GM06990 (cell line): ENCODE measurements around the gene STRAP.
"Not testable (repeated sequence)": the region's sequence is repeated elsewhere in the genome, so short reads cannot be mapped to it uniquely, and the experiment has no call there.

Experiments
- DNase-seq: peaks from one replicate; pipeline ENCODE4 v3.0.0-alpha.2; 2011; ENCODE audit not compliant: insufficient read length; ENCODE audit errors: extremely low read depth
- H3K27me3 ChIP-seq: replicated peaks from 2 replicates; pipeline ENCODE4 v1.6.0; 2011; ENCODE audit warnings: low read length; ENCODE audit not compliant: control insufficient read depth, insufficient read depth
- H3K36me3 ChIP-seq: 2 replicates; pipeline ENCODE4 v1.5.1; 2011; ENCODE audit warnings: low read length; ENCODE audit not compliant: control insufficient read depth, insufficient read depth
- H3K4me3 ChIP-seq: replicated peaks from 2 replicates; pipeline ENCODE4 v1.5.1; 2011; ENCODE audit warnings: low read depth, mild to moderate bottlenecking, control low read depth, low read length
- CTCF ChIP-seq: IDR thresholded peaks from 2 replicates; pipeline ENCODE4 v1.5.1; 2011; ENCODE audit warnings: low read length, control low read depth, mild to moderate bottlenecking, inconsistent platforms; ENCODE audit not compliant: insufficient read depth, poor library complexity, severe bottlenecking

The STRAP gene

GRCh38 chr12:15873556-15873955 is 8.6 kb upstream of the STRAP start:
- no peak for TF ChIP-seq CTCF
- Histone ChIP-seq H3K36me3 (no peaks in the 10 kb centered on the region), H3K27me3 (no peaks in the 10 kb centered on the region), H3K4me3 (no peak overlapping the region)
- DNase-seq = no peak

DNA sequence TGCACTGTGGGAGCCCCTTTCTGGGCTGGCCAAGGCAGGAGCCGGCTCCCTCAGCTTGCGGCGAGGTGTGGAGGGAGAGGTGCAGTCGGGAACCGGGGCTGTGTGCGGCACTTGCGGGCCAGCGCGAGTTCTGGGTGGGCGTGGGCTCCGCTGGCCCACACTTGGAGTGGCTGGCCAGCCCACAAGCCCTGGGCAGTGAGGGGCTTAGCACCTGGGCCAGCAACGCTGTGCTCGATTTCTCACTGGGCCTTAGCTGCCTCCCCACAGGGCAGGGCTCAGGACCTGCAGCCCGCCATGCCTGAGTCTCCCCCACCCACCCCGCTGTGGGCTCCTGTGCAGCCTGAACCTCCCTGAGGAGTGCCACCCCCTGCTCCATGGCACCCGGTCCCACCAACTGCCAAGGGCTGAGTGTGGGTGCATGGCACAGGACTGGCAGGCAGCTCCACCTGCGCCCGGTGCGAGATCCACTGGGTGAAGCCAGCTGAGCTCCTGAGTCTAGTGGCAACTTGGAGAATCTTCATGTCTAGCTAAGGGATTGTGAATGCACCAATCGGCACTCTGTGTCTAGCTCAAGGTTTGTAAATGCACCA is 7.5 kb upstream of the STRAP start:
- not testable (repeated sequence) for H3K27me3 ChIP-seq, DNase-seq, H3K4me3 ChIP-seq, H3K36me3 ChIP-seq

DNA sequence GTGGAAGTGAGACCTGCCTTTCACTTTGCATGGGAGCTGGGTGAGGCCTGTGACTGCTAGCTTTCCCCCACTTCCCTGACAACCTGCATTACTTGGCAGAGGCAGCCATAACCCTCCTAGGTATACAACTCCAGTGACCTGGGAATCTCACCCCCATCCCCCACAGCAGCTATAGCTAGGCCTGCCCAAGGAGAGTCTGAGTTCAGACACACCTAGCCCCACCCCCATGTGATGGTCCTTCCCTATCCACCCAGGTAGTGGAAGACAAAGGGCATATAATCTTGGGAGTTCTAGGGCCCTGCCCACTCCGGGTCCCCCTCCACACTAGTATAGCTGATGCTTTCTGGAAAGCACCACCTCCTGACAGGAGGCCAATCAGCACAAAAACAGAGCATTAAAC is 6.3 kb upstream of the STRAP start:
- no peaks in the 10 kb centered on the region for H3K27me3 ChIP-seq
- DNase-seq = no peak
- TF ChIP-seq CTCF = no peak
- H3K4me3 ChIP-seq = no peak overlapping the region
- no peaks in the 10 kb centered on the region for H3K36me3 ChIP-seq

DNA sequence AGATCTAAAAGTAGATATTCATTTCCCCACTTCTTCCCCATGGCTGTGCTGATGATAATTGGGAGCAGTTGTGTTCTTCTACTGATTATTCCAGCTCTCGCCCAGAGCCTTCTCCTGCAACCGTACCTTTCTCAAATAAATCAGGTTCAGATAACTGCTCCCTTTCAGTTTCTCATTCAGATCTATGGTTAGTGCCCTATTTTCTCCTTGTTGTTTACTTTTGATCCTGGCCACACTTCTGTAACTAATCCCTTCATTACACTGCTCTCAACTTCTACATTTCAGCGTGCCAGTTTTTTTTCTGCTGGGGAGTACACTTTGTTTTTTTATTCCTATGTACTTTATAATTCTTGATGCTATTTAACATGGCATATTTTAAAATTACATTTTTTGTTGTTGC is 2.8 kb upstream of the STRAP start:
- DNase-seq = no peak
- Histone ChIP-seq H3K36me3 (no peaks in the 10 kb centered on the region), H3K4me3 (no peak overlapping the region), H3K27me3 (no peaks in the 10 kb centered on the region)
- no peak for TF ChIP-seq CTCF

DNA sequence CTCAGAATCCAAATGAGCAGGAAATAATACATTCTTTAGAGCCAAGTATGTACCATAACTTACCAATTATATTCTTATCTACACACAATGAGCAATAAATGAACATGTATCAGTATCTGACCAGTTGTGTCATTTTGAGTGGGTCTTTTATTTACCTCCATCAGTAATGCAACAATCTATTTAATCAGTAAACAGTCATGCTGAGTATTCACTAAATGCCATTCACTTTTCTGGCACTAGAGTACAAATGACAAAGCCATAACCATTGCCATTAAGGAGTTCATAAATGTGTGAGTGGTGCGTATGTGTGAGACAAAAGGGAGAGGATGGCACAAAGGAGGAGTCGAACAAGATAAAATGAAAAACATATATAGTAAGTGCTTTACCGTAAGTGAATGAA is 1.5 kb upstream of the STRAP start:
- Histone ChIP-seq H3K4me3 (no peak overlapping the region), H3K27me3 (no peaks in the 10 kb centered on the region), H3K36me3 (no peaks in the 10 kb centered on the region)
- no peak for DNase-seq
- no peak for TF ChIP-seq CTCF

DNA sequence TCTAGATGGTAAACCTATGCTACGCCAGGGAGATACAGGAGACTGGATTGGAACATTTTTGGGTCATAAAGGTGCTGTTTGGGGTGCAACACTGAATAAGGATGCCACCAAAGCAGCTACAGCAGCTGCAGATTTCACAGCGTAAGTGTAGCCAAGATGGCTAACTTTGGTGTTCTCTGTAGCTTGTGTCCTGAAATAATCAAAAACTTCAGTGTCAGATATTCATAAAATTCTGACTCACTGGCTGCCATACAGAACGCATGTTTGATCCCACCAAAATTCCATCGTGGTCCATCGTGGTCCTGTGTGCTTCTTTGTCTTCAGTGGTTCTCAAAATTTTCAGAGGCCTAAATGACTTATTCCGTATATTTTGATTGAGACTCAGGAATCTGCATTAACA is 1.3 kb downstream of the STRAP start:
- Histone ChIP-seq H3K27me3 (no peaks in the 10 kb centered on the region), H3K36me3 (no peaks in the 10 kb centered on the region; the same call in 1 of the 2 replicates), H3K4me3 (peak overlapping the region; percentile 95)
- no peak for DNase-seq
- TF ChIP-seq CTCF = no peak
